ENCODE results near the gene DIAPH2. TPM values are rescaled to one million over a fixed set of nuclear protein-coding genes. Genes with fewer than 3 reads are reported as not detected.

The DIAPH2 gene
- total RNA-seq, 4 donors from 2014 or later = 16.7 to 27.3 (median 20.3) TPM

- TF ChIP-seq CTCF (IDR thresholded peaks at IDR 0.05) (no peak), POLR2A (IDR thresholded peaks at IDR 0.05) (no peak)
- intact Hi-C loops (cut with DNase I; ENCODE audit: low total_unique reads) = loop anchor here (10.0 kb wide), 1 partner anchor 1565 kb away; no protein-coding TSS in a partner anchor
- H3K4me3 ChIP-seq (ENCODE audit: low read depth, poor library complexity, severe bottlenecking) = no peak overlapping the region
- DNase-seq (ENCODE audit: low spot score in 2 of 2) = no peak
- 88 to 95% methylated on average over 4 of the region's 4 CpGs for WGBS, 2 donors
These were observed 235.0 kb downstream of the DIAPH2 start for GRCh38 chrX:96919672-96920071.

GRCh38 chrX:96924581-96924980, 239.9 kb downstream of the DIAPH2 start:
- TF ChIP-seq CTCF (IDR thresholded peaks at IDR 0.05) (no peak), POLR2A (IDR thresholded peaks at IDR 0.05) (no peak)
- DNase-seq (ENCODE audit: low spot score in 2 of 2) = no peak
- no peak overlapping the region for H3K4me3 ChIP-seq (ENCODE audit: low read depth, poor library complexity, severe bottlenecking)
- intact Hi-C loops (cut with DNase I; ENCODE audit: low total_unique reads) = loop anchor here (10.0 kb wide), 1 partner anchor 1570 kb away; no protein-coding TSS in a partner anchor
- 78 to 95% methylated on average over 3 of the region's 3 CpGs for WGBS, 2 donors

- DNase-seq (ENCODE audit: low spot score in 2 of 2) = no peak
- no peak overlapping the region for H3K4me3 ChIP-seq (ENCODE audit: low read depth, poor library complexity, severe bottlenecking)
- TF ChIP-seq CTCF (IDR thresholded peaks at IDR 0.05) (no peak), POLR2A (IDR thresholded peaks at IDR 0.05) (no peak)
- intact Hi-C loops (cut with DNase I; ENCODE audit: low total_unique reads) = loop anchor here (10.0 kb wide), 1 partner anchor 1574 kb away; no protein-coding TSS in a partner anchor
These were observed 244.4 kb downstream of the DIAPH2 start for GRCh38 chrX:96929036-96929435.

GRCh38 chrX:96957718-96958117, 273.1 kb downstream of the DIAPH2 start:
- DNase-seq (ENCODE audit: low spot score in 2 of 2) = no peak
- no peak for TF ChIP-seq CTCF (IDR thresholded peaks at IDR 0.05)
- no peak for TF ChIP-seq POLR2A (IDR thresholded peaks at IDR 0.05)
- 97 to 98% methylated on average over 4 of the region's 4 CpGs for WGBS, 2 donors
- H3K4me3 ChIP-seq (ENCODE audit: low read depth, poor library complexity, severe bottlenecking) = no peak overlapping the region
- intact Hi-C loops (cut with DNase I; ENCODE audit: low total_unique reads) = no loop called here

GRCh38 chrX:96971812-96972211, 287.2 kb downstream of the DIAPH2 start:
- intact Hi-C loops (cut with DNase I; ENCODE audit: low total_unique reads) = no loop called here
- TF ChIP-seq POLR2A (IDR thresholded peaks at IDR 0.05) (no peak), CTCF (IDR thresholded peaks at IDR 0.05) (no peak)
- H3K4me3 ChIP-seq (ENCODE audit: low read depth, poor library complexity, severe bottlenecking) = no peak overlapping the region
- DNase-seq (ENCODE audit: low spot score in 2 of 2) = no peak
- 52 to 97% methylated on average over 4 of the region's 4 CpGs for WGBS, 2 donors

- DNase-seq (ENCODE audit: low spot score in 2 of 2) = no peak
- intact Hi-C loops (cut with DNase I; ENCODE audit: low total_unique reads) = no loop called here
- 53 to 80% methylated on average over 1 of the region's 1 CpG for WGBS, 2 donors
- H3K4me3 ChIP-seq (ENCODE audit: low read depth, poor library complexity, severe bottlenecking) = no peak overlapping the region
- TF ChIP-seq CTCF (IDR thresholded peaks at IDR 0.05) (no peak), POLR2A (IDR thresholded peaks at IDR 0.05) (no peak)
These were observed 294.3 kb downstream of the DIAPH2 start for GRCh38 chrX:96978906-96979305.
